Fibroblast of the aortic adventitia (primary cell): ENCODE results near the gene OSTF1. TPM values are rescaled to one million over a fixed set of nuclear protein-coding genes. Genes with fewer than 3 reads are reported as not detected.

Source experiments
- small RNA-seq: library from RNA; depleted of rRNA; stranded (forward); fragments of <200 nt; gene quantifications from one replicate; pipeline ENCODE3, GENCODE V24; 2012
- total RNA-seq: library from RNA; depleted of rRNA; stranded (reverse); fragments of >200 nt; gene quantifications from 2 replicates; pipeline ENCODE4 v1.2.3, GENCODE V29; 2012; ENCODE audit warnings: low replicate concordance

The OSTF1 gene
- total RNA-seq, 1 donor = 27.7 TPM

Small RNA genes within 50 kb of the gene (small RNA-seq; reads per million reads assigned to genes)
- gene RF00019 = not detected

Other genes with a start within 250 kb of the OSTF1 start
- under 0.01 and 0.16 TPM in 2 replicates for gene TRPM6, start 200.6 kb upstream of the OSTF1 start, total RNA-seq
- gene C9orf40, start 135.6 kb upstream of the OSTF1 start, total RNA-seq = 4.6 and 9.9 TPM in 2 replicates
- gene CARNMT1, start 60.2 kb upstream of the OSTF1 start, total RNA-seq = 25.4 and 52.7 TPM in 2 replicates
- gene NMRK1, start 359 bp upstream of the OSTF1 start, total RNA-seq = 7.0 and 23.9 TPM in 2 replicates